K562 (cell line): Measurements from ENCODE around the gene CCDC137. TPM values are rescaled to one million over a fixed set of nuclear protein-coding genes. Genes with fewer than 3 reads are reported as not detected.
A peak's percentile ranks its signal among the peaks of the same experiment; 100 is the strongest.

Experiments
- COPS2 ChIP-seq: fragments of 450-650 bp; conservative IDR thresholded peaks from 2 replicates; pipeline ENCODE4 v1.6.1; 2016; ENCODE audit warnings: mild to moderate bottlenecking, moderate library complexity
- EP300 ChIP-seq: IDR thresholded peaks from 2 replicates; pipeline ENCODE4 v1.6.1; 2012; ENCODE audit warnings: low read length, improper control_type of control experiment
- LARP7 ChIP-seq: fragments of 450-650 bp; IDR thresholded peaks from 2 replicates; pipeline ENCODE4 v1.6.1; 2016
- MEF2A ChIP-seq: IDR thresholded peaks from 2 replicates; pipeline ENCODE4 v1.6.1; 2011; ENCODE audit warnings: low read depth, mild to moderate bottlenecking, low read length, moderate library complexity; ENCODE audit not compliant: control insufficient read depth
- NELFE ChIP-seq: IDR thresholded peaks from 2 replicates; pipeline ENCODE4 v1.6.1; 2011; ENCODE audit warnings: mild to moderate bottlenecking; ENCODE audit not compliant: insufficient read depth, insufficient read length
- NFE2L1 ChIP-seq: fragments of 450-650 bp; IDR thresholded peaks from 2 replicates; pipeline ENCODE4 v1.6.1; 2016; ENCODE audit warnings: missing genetic modification characterization, low read depth, mild to moderate bottlenecking, missing compliant biosample characterization, moderate library complexity, borderline replicate concordance
- NR2C2 ChIP-seq, 2 experiments: fragments of 200-800 bp in 1 of 2; sonication (Bioruptor generic) in 1 of 2; sonication (generic) in 1 of 2; formaldehyde crosslinking in 1 of 2; IDR thresholded peaks; 2 replicates each; pipeline versions ENCODE4 v1.6.1 to v1.8.0; 2016 to 2022; ENCODE audit warnings: mild to moderate bottlenecking in 1 of 2, missing compliant biosample characterization in 1 of 2, missing genetic modification characterization in 1 of 2, missing genetic modification reagents in 1 of 2
- NR2F6 ChIP-seq: fragments of 450-650 bp; formaldehyde crosslinking; IDR thresholded peaks from 2 replicates; pipeline ENCODE4 v1.4.0; 2020; ENCODE audit warnings: mild to moderate bottlenecking
- RBBP5 ChIP-seq: fragments of 200-600 bp; sonication (generic); IDR thresholded peaks from 2 replicates; pipeline ENCODE4 v1.6.1; 2012; ENCODE audit warnings: borderline replicate concordance, mild to moderate bottlenecking, low read length, control low read depth, inconsistent platforms; ENCODE audit not compliant: insufficient read depth, poor library complexity, severe bottlenecking
- SRF ChIP-seq, 2 experiments: fragments of 250-450, 450-650 bp in 1 of 2; sonication (Bioruptor Pico) in 1 of 2; sonication (generic) in 1 of 2; formaldehyde crosslinking; IDR thresholded peaks; 2 replicates each; pipeline versions ENCODE4 v1.5.0 to v1.5.1; 2020 to 2022; ENCODE audit warnings: mild to moderate bottlenecking in 1 of 2, missing genetic modification reagents in 1 of 2
- ZNF165 ChIP-seq: fragments of 250-450 bp; sonication (Bioruptor Pico); IDR thresholded peaks from 2 replicates; pipeline ENCODE4 v1.4.0; 2020; ENCODE audit warnings: borderline replicate concordance
- ZNF24 ChIP-seq: fragments of 450-650 bp; IDR thresholded peaks from 2 replicates; pipeline ENCODE4 v1.6.1; 2016
- polyA plus RNA-seq, 8 experiments: library from polyadenylated mRNA; depleted of rRNA in 4 of 8; stranded (reverse) in 5 of 8; unstranded in 3 of 8; fragments of >200 nt; fragmentation: Nextera tagmentation in 2 of 8; fragmentation: Illumina TruSeq in 1 of 8; extraction: Ambion mirVana in 2 of 8; extraction: Trizol in 1 of 8; gene quantifications; 2 replicates each; pipeline versions ENCODE4 v1.2.1 to v1.2.3, GENCODE V29; 2011 to 2014; ENCODE audit warnings: inconsistent platforms in 1 of 8, missing spikeins in 1 of 8
- total RNA-seq, 7 experiments: library from RNA; depleted of rRNA in 6 of 7; stranded (reverse); fragments of >200 nt in 6 of 7; fragmentation: Illumina TruSeq in 2 of 7; extraction: Trizol in 2 of 7; gene quantifications; 2 replicates each; pipeline versions ENCODE4 v1.2.1 to v1.2.3, GENCODE V29; 2011 to 2021; ENCODE audit warnings: low replicate concordance in 1 of 7
- TF ChIP-seq, protein P1 (sequence below): sonication (generic); formaldehyde crosslinking; IDR thresholded peaks from 2 replicates; pipeline ENCODE4 v1.5.0; 2020; ENCODE audit warnings: missing genetic modification reagents
- TF ChIP-seq, protein P2 (sequence below): fragments of 450-650 bp; IDR thresholded peaks from 2 replicates; pipeline ENCODE4 v1.6.1; 2016; ENCODE audit warnings: mild to moderate bottlenecking, moderate library complexity
- TF ChIP-seq, protein P3 (sequence below): fragments of 250-450 bp; sonication (Bioruptor Pico); IDR thresholded peaks from 2 replicates; pipeline ENCODE4 v1.8.0; 2021; ENCODE audit warnings: borderline replicate concordance, mild to moderate bottlenecking, moderate library complexity; ENCODE audit not compliant: poor library complexity, severe bottlenecking

Gene CCDC137
- total and polyA plus RNA-seq, 9 of the 15 experiments (the other 6 are each of a cell fraction or from before 2014, with no cell fraction given), result 2.3 to 68.1 (median 38.3) TPM

DNA sequence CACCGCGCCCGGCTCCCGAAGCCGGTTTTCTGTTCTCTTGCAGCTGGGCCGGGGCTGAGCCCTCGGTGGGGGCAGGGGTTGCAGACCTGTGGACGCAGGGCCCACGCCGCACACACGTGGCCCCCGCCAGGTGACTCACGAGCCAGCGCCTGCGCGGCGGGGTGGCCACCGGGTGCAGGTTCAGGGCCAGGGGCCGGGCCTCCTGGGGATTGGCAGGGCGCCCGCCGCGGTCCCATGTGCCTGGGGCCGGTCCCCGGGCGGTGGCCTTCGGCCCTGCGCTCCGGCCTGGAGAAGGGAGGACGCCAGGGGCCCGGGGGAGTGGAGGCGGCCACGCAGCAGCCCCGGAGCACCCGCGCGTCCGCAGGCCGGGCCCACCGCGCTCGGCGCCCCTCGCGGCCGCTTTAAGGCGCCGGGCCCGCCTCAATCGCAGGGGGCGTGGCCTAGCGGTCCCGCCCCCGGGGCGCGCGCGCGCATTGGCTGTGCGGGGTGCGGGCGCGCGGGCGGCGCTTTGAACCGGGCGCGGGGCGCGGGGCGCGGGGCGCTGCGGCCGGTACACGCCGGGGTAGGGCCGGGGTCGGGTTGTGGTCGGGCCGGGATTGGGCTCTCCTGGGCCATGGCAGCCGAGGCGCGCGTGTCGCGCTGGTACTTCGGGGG, 45.4 kb downstream of the CCDC137 start, which contains the start of gene SLC25A10 (continued):
- TF ChIP-seq SRF (CRISPR knock-in tag; IDR thresholded peaks at IDR 0.05) (0 out of 4 replicates have a peak, but pooled peaks have one; percentile 19 to 30), ZNF24 (no peak), EP300 (no peak), NFE2L1 (no peak), LARP7 (no peak), ZNF165 (CRISPR knock-in tag) (no peak), COPS2 (no peak), NR2C2 (CRISPR knock-in tag; IDR thresholded peaks at IDR 0.05) (no peak), NR2C2 (tag; IDR thresholded peaks at IDR 0.05) (peak; percentile 58; the same call in 1 of the 2 replicates), MEF2A (no peak), RBBP5 (no peak), NELFE (no peak), NR2F6 (CRISPR knock-in tag) (no peak)
- TF ChIP-seq, protein P1, sequence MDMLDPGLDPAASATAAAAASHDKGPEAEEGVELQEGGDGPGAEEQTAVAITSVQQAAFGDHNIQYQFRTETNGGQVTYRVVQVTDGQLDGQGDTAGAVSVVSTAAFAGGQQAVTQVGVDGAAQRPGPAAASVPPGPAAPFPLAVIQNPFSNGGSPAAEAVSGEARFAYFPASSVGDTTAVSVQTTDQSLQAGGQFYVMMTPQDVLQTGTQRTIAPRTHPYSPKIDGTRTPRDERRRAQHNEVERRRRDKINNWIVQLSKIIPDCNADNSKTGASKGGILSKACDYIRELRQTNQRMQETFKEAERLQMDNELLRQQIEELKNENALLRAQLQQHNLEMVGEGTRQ (CRISPR knock-in tag), result peak; percentile 75
- TF ChIP-seq, protein P2, sequence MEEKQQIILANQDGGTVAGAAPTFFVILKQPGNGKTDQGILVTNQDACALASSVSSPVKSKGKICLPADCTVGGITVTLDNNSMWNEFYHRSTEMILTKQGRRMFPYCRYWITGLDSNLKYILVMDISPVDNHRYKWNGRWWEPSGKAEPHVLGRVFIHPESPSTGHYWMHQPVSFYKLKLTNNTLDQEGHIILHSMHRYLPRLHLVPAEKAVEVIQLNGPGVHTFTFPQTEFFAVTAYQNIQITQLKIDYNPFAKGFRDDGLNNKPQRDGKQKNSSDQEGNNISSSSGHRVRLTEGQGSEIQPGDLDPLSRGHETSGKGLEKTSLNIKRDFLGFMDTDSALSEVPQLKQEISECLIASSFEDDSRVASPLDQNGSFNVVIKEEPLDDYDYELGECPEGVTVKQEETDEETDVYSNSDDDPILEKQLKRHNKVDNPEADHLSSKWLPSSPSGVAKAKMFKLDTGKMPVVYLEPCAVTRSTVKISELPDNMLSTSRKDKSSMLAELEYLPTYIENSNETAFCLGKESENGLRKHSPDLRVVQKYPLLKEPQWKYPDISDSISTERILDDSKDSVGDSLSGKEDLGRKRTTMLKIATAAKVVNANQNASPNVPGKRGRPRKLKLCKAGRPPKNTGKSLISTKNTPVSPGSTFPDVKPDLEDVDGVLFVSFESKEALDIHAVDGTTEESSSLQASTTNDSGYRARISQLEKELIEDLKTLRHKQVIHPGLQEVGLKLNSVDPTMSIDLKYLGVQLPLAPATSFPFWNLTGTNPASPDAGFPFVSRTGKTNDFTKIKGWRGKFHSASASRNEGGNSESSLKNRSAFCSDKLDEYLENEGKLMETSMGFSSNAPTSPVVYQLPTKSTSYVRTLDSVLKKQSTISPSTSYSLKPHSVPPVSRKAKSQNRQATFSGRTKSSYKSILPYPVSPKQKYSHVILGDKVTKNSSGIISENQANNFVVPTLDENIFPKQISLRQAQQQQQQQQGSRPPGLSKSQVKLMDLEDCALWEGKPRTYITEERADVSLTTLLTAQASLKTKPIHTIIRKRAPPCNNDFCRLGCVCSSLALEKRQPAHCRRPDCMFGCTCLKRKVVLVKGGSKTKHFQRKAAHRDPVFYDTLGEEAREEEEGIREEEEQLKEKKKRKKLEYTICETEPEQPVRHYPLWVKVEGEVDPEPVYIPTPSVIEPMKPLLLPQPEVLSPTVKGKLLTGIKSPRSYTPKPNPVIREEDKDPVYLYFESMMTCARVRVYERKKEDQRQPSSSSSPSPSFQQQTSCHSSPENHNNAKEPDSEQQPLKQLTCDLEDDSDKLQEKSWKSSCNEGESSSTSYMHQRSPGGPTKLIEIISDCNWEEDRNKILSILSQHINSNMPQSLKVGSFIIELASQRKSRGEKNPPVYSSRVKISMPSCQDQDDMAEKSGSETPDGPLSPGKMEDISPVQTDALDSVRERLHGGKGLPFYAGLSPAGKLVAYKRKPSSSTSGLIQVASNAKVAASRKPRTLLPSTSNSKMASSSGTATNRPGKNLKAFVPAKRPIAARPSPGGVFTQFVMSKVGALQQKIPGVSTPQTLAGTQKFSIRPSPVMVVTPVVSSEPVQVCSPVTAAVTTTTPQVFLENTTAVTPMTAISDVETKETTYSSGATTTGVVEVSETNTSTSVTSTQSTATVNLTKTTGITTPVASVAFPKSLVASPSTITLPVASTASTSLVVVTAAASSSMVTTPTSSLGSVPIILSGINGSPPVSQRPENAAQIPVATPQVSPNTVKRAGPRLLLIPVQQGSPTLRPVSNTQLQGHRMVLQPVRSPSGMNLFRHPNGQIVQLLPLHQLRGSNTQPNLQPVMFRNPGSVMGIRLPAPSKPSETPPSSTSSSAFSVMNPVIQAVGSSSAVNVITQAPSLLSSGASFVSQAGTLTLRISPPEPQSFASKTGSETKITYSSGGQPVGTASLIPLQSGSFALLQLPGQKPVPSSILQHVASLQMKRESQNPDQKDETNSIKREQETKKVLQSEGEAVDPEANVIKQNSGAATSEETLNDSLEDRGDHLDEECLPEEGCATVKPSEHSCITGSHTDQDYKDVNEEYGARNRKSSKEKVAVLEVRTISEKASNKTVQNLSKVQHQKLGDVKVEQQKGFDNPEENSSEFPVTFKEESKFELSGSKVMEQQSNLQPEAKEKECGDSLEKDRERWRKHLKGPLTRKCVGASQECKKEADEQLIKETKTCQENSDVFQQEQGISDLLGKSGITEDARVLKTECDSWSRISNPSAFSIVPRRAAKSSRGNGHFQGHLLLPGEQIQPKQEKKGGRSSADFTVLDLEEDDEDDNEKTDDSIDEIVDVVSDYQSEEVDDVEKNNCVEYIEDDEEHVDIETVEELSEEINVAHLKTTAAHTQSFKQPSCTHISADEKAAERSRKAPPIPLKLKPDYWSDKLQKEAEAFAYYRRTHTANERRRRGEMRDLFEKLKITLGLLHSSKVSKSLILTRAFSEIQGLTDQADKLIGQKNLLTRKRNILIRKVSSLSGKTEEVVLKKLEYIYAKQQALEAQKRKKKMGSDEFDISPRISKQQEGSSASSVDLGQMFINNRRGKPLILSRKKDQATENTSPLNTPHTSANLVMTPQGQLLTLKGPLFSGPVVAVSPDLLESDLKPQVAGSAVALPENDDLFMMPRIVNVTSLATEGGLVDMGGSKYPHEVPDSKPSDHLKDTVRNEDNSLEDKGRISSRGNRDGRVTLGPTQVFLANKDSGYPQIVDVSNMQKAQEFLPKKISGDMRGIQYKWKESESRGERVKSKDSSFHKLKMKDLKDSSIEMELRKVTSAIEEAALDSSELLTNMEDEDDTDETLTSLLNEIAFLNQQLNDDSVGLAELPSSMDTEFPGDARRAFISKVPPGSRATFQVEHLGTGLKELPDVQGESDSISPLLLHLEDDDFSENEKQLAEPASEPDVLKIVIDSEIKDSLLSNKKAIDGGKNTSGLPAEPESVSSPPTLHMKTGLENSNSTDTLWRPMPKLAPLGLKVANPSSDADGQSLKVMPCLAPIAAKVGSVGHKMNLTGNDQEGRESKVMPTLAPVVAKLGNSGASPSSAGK, result peak; percentile 97
- TF ChIP-seq, protein P3, sequence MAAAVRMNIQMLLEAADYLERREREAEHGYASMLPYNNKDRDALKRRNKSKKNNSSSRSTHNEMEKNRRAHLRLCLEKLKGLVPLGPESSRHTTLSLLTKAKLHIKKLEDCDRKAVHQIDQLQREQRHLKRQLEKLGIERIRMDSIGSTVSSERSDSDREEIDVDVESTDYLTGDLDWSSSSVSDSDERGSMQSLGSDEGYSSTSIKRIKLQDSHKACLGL (CRISPR knock-in tag), result peak; percentile 78
